IMR-90 (cell line): ENCODE results near the gene NR1H4. TPM values are rescaled to one million over a fixed set of nuclear protein-coding genes. Genes with fewer than 3 reads are reported as not detected.

Experiments
- ATAC-seq: fragments of 200-7000 bp; cut with Tn5 transposase; 2 replicates; pipeline ENCODE4 v1.9.1; 2020; ENCODE audit warnings: low read depth, mild to moderate bottlenecking, moderate library complexity
- BruUV-seq: library from RNA; stranded (reverse); fragments of 400-500 nt; replicated peaks from 2 replicates; lab custom pipeline; 2021; lab: Mats Ljungman, UMichigan
- CTCF ChIA-PET: fragments of 300-600 bp; formaldehyde crosslinking; extraction: SDS; loops from one replicate; lab custom pipeline; 2021; ENCODE audit warnings: antibody characterized with exemption; lab: Yijun Ruan, JAX
- POLR2A ChIA-PET: fragments of 300-600 bp; sonication (Branson Sonifier 250); formaldehyde crosslinking; loops from one replicate; lab custom pipeline; 2022; ENCODE audit warnings: antibody characterized with exemption; ENCODE audit not compliant: unreplicated experiment; lab: Charles Lee
- DNase-seq: peaks from one replicate; pipeline ENCODE4 v3.0.0; 2013
- H2AFZ ChIP-seq: replicated peaks from 2 replicates; pipeline ENCODE3; 2013; ENCODE audit warnings: low read length, mild to moderate bottlenecking; ENCODE audit not compliant: poor library complexity
- H2AK5ac ChIP-seq: 2 replicates; pipeline ENCODE4 v1.6.1; 2013; ENCODE audit warnings: low read depth, low read length, inconsistent platforms
- H2AK9ac ChIP-seq: replicated peaks from 2 replicates; pipeline ENCODE3; 2013; ENCODE audit warnings: mild to moderate bottlenecking, low read depth, low read length, moderate library complexity; ENCODE audit not compliant: poor library complexity
- H2BK120ac ChIP-seq: 2 replicates; pipeline ENCODE4 v1.6.1; 2013; ENCODE audit warnings: low read depth, low read length, inconsistent platforms
- H2BK15ac ChIP-seq: 3 replicates; pipeline ENCODE4 v1.6.1; 2013; ENCODE audit warnings: low read depth, low read length, inconsistent platforms
- H2BK20ac ChIP-seq: 2 replicates; pipeline ENCODE4 v1.6.1; 2013; ENCODE audit warnings: low read depth, mild to moderate bottlenecking, inconsistent platforms, low read length, moderate library complexity
- H2BK5ac ChIP-seq: 2 replicates; pipeline ENCODE4 v1.6.1; 2013; ENCODE audit warnings: mild to moderate bottlenecking, low read depth, low read length, inconsistent platforms; ENCODE audit not compliant: poor library complexity, severe bottlenecking
- H3K14ac ChIP-seq: replicated peaks from 2 replicates; pipeline ENCODE4 v1.6.1; 2013; ENCODE audit warnings: low read depth, low read length, inconsistent platforms
- H3K18ac ChIP-seq: 2 replicates; pipeline ENCODE4 v1.6.1; 2013; ENCODE audit warnings: low read depth, low read length, control low read depth
- H3K23ac ChIP-seq: 2 replicates; pipeline ENCODE4 v1.6.1; 2013; ENCODE audit warnings: low read depth, low read length, inconsistent platforms
- H3K27ac ChIP-seq: 2 replicates; pipeline ENCODE4 v1.5.1; 2013; ENCODE audit warnings: mild to moderate bottlenecking, control low read depth, low read length; ENCODE audit not compliant: insufficient read depth
- H3K27me3 ChIP-seq: 2 replicates; pipeline ENCODE4 v1.6.1; 2013; ENCODE audit warnings: low read length; ENCODE audit not compliant: control insufficient read depth, insufficient read depth
- H3K36me3 ChIP-seq: 2 replicates; pipeline ENCODE4 v1.6.1; 2013; ENCODE audit warnings: low read length, mixed read lengths; ENCODE audit not compliant: control insufficient read depth, insufficient read depth
- H3K4ac ChIP-seq: 2 replicates; pipeline ENCODE4 v1.6.1; 2013; ENCODE audit warnings: low read depth, low read length, inconsistent platforms
- H3K4me1 ChIP-seq: 2 replicates; pipeline ENCODE4 v1.6.1; 2013; ENCODE audit warnings: low read length, mixed read lengths; ENCODE audit not compliant: control insufficient read depth, insufficient read depth
- H3K4me2 ChIP-seq: 2 replicates; pipeline ENCODE4 v1.6.1; 2013; ENCODE audit warnings: low read depth, mild to moderate bottlenecking, control low read depth, low read length, moderate library complexity
- H3K4me3 ChIP-seq: 2 replicates; pipeline ENCODE4 v1.5.1; 2013; ENCODE audit warnings: low read depth, mild to moderate bottlenecking, control low read depth, low read length, moderate library complexity; ENCODE audit not compliant: insufficient read depth
- H3K56ac ChIP-seq: 2 replicates; pipeline ENCODE4 v1.6.1; 2013; ENCODE audit warnings: low read length, inconsistent platforms; ENCODE audit not compliant: insufficient read depth; ENCODE audit errors: extremely low read depth
- H3K79me1 ChIP-seq, 2 experiments: 2 replicates each; pipeline ENCODE4 v1.6.1; 2013; ENCODE audit warnings: low read length in 2 of 2, inconsistent platforms in 1 of 2, low read depth in 1 of 2
- H3K9ac ChIP-seq: 2 replicates; pipeline ENCODE4 v1.6.1; 2013; ENCODE audit warnings: low read depth, low read length, control low read depth
- H3K9me1 ChIP-seq: 2 replicates; pipeline ENCODE4 v1.6.1; 2013; ENCODE audit warnings: low read length, inconsistent platforms; ENCODE audit not compliant: insufficient read depth
- H3K9me3 ChIP-seq: 2 replicates; pipeline ENCODE4 v1.6.1; 2013; ENCODE audit warnings: low read length; ENCODE audit not compliant: control insufficient read depth, insufficient read depth
- H4K20me1 ChIP-seq: 2 replicates; pipeline ENCODE4 v1.6.1; 2013; ENCODE audit warnings: low read length, inconsistent platforms; ENCODE audit not compliant: insufficient read depth
- H4K5ac ChIP-seq: 2 replicates; pipeline ENCODE4 v1.6.1; 2013; ENCODE audit warnings: mild to moderate bottlenecking, low read depth, low read length, control low read depth
- H4K8ac ChIP-seq, 2 experiments: 2 replicates each; pipeline ENCODE4 v1.6.1; 2013; ENCODE audit warnings: low read depth in 2 of 2, low read length in 2 of 2, control low read depth in 1 of 2, inconsistent platforms in 1 of 2
- H4K91ac ChIP-seq: 2 replicates; pipeline ENCODE4 v1.6.1; 2013; ENCODE audit warnings: low read depth, low read length, inconsistent platforms; ENCODE audit not compliant: insufficient read depth
- CTCF ChIP-seq: conservative IDR thresholded peaks from 2 replicates; pipeline ENCODE4 v1.5.1; 2012; ENCODE audit warnings: mild to moderate bottlenecking, low read depth, low read length, improper control_type of control experiment
- whole genome bisulfite sequencing, 2 experiments: methylation state at CpG; one replicate each; pipeline versions ENCODE4 v1.1.5 to v1.1.7; 2013; ENCODE audit warnings: missing lambda C conversion rate in 2 of 2; ENCODE audit not compliant: insufficient read length in 1 of 2; ENCODE audit errors: extremely low coverage in 2 of 2; 5-methylcytosine and 5-hydroxymethylcytosine counted together
- dilution Hi-C: fragments of 300-500 bp; cut with HindIII; formaldehyde crosslinking; loops from one replicate; pipeline ENCODE4 v1.14.3; 2018; ENCODE audit warnings: low sequenced_read_pairs; ENCODE audit not compliant: unreplicated experiment
- in situ Hi-C: fragments of 300-500 bp; cut with MboI; formaldehyde crosslinking; loops from 3 replicates; pipeline ENCODE4 v1.14.3; 2019; ENCODE audit warnings: low sequenced_read_pairs, inconsistent platforms, mixed read lengths
- intact Hi-C: fragments of 100-400 bp; cut with micrococcal nuclease; formaldehyde crosslinking; loops from 2 replicates; pipeline ENCODE4 v1.10.0; 2022
- polyA plus RNA-seq, 3 experiments: library from polyadenylated mRNA; depleted of rRNA; stranded (reverse); fragments of >200 nt; gene quantifications; 2 replicates each; pipeline ENCODE4 v1.2.3, GENCODE V29; 2012; ENCODE audit warnings: low replicate concordance in 1 of 3
- total RNA-seq: library from RNA; depleted of rRNA; stranded (reverse); fragments of >200 nt; gene quantifications from 2 replicates; pipeline ENCODE4 v1.2.3, GENCODE V29; 2012

Gene NR1H4
- total and polyA plus RNA-seq, 2 of the 4 experiments (the other 2 are of a cell fraction), result not detected

- no peak overlapping the region for H4K91ac ChIP-seq
- H2BK15ac ChIP-seq, result no peak overlapping the region
- no peak overlapping the region for H3K14ac ChIP-seq
- H3K23ac ChIP-seq, result peak overlapping the region; percentile 73; the same call in 1 of the 2 replicates
- 0 out of 2 replicates have a peak, but pooled peaks cover 2% of the 10 kb centered on the region for H3K9me3 ChIP-seq
- H3K56ac ChIP-seq, result no peak overlapping the region
- no peak overlapping the region for H3K27ac ChIP-seq
- H2AK9ac ChIP-seq, result no peak overlapping the region
- intact Hi-C loops (no loop called here), dilution Hi-C loops (no loop called here), in situ Hi-C loops (no loop called here)
- no peak overlapping the region for H3K4me3 ChIP-seq
- H3K18ac ChIP-seq, result no peak overlapping the region; the same call in 1 of the 2 replicates
- TF ChIP-seq CTCF, result no peak
- H3K9me1 ChIP-seq, result no peaks in the 10 kb centered on the region
- H3K4me1 ChIP-seq, result no peaks in the 10 kb centered on the region
- no peak overlapping the region for H2BK5ac ChIP-seq
- ChIA-PET POLR2A (interaction anchor here (0.7 kb wide), 1 partner anchor 1890 kb away, joined by 3 read pairs; no protein-coding TSS in a partner anchor), CTCF (no interaction called here)
- H3K79me1 ChIP-seq, result peaks cover 18% of the 10 kb centered on the region in 2 experiments
- 0 out of 2 replicates have a peak overlapping the region, but pooled peaks have one; percentile 63 for H4K5ac ChIP-seq
- no CpG with 5 or more reads among the region's 4 CpGs for WGBS, 2 experiments
- H2BK120ac ChIP-seq, result no peak overlapping the region
- 0 out of 4 replicates have a peak overlapping the region, but pooled peaks of 1 of the 2 experiments have one; percentile 16 for H4K8ac ChIP-seq
- no peak overlapping the region for H2AK5ac ChIP-seq
- H3K9ac ChIP-seq, result no peak overlapping the region
- H3K4ac ChIP-seq, result no peak overlapping the region
- H2AFZ ChIP-seq, result no peak overlapping the region
- DNase-seq (no peak), ATAC-seq (no peak)
- no peaks in the 10 kb centered on the region for H3K36me3 ChIP-seq
- no TSS peak for BruUV-seq
- no peak overlapping the region for H3K4me2 ChIP-seq
- no peaks in the 10 kb centered on the region for H3K27me3 ChIP-seq
- H4K20me1 ChIP-seq, result no peaks in the 10 kb centered on the region
- H2BK20ac ChIP-seq, result no peak overlapping the region
These were observed 118.3 kb downstream of the NR1H4 start for GRCh38 chr12:100591979-100592378.
